PC-9 (cell line): ENCODE results near the gene WRAP73. TPM values are rescaled to one million over a fixed set of nuclear protein-coding genes. Genes with fewer than 3 reads are reported as not detected.

Source experiments
- BruUV-seq: library from RNA; stranded (reverse); fragments of 400-500 nt; replicated peaks from 2 replicates; lab custom pipeline; 2021; lab: Mats Ljungman, UMichigan
- CTCF ChIA-PET: fragments of 300-600 bp; sonication (Branson Sonifier 250); formaldehyde crosslinking; loops from one replicate; lab custom pipeline; 2022; ENCODE audit warnings: antibody characterized with exemption; lab: Charles Lee
- POLR2A ChIA-PET: fragments of 300-600 bp; sonication (Branson Sonifier 250); formaldehyde crosslinking; loops from one replicate; lab custom pipeline; 2022; ENCODE audit warnings: antibody characterized with exemption; ENCODE audit not compliant: unreplicated experiment; lab: Charles Lee
- DNase-seq, 2 experiments: peaks; one replicate each; pipeline versions ENCODE4 v3.0.0 to v3.0.0-alpha.2; 2015 to 2022; ENCODE audit warnings: mixed read lengths in 1 of 2
- H2AFZ ChIP-seq: fragments of 200-600 bp; sonication (generic); 2 replicates; pipeline ENCODE4 v1.8.1; 2017; ENCODE audit warnings: antibody characterized with exemption
- H3F3A ChIP-seq: fragments of 200-600 bp; sonication (generic); 2 replicates; pipeline ENCODE4 v1.8.1; 2017; ENCODE audit warnings: antibody characterized with exemption, mild to moderate bottlenecking, low read depth; ENCODE audit not compliant: insufficient read depth
- H3K27ac ChIP-seq: fragments of 200-600 bp; sonication (generic); 2 replicates; pipeline ENCODE4 v1.6.1; 2016; ENCODE audit warnings: mixed run types
- H3K27me3 ChIP-seq: fragments of 200-600 bp; sonication (generic); 2 replicates; pipeline ENCODE4 v1.6.1; 2016; ENCODE audit warnings: low read depth, mixed run types; ENCODE audit not compliant: insufficient read depth
- H3K36me3 ChIP-seq: fragments of 200-600 bp; sonication (generic); 2 replicates; pipeline ENCODE4 v1.6.1; 2016; ENCODE audit warnings: low read depth, mixed run types
- H3K4me1 ChIP-seq: fragments of 200-600 bp; sonication (generic); replicated peaks from 2 replicates; pipeline ENCODE4 v1.6.1; 2016; ENCODE audit warnings: mixed run types; ENCODE audit not compliant: insufficient read depth
- H3K4me2 ChIP-seq: fragments of 200-600 bp; sonication (generic); 2 replicates; pipeline ENCODE4 v1.6.1; 2017; ENCODE audit warnings: mixed run types
- H3K4me3 ChIP-seq: fragments of 200-600 bp; sonication (generic); 2 replicates; pipeline ENCODE4 v1.6.1; 2016; ENCODE audit warnings: mixed run types
- H3K79me2 ChIP-seq: fragments of 200-600 bp; sonication (generic); 2 replicates; pipeline ENCODE4 v1.6.1; 2017; ENCODE audit warnings: low read depth, mixed run types
- H3K9me2 ChIP-seq: fragments of 200-600 bp; sonication (generic); 2 replicates; pipeline ENCODE4 v1.8.1; 2017; ENCODE audit warnings: mild to moderate bottlenecking; ENCODE audit not compliant: insufficient read depth
- H3K9me3 ChIP-seq: fragments of 200-600 bp; sonication (generic); 2 replicates; pipeline ENCODE4 v1.8.1; 2016; ENCODE audit warnings: low read depth; ENCODE audit not compliant: insufficient read depth
- H4K20me1 ChIP-seq: fragments of 200-600 bp; sonication (generic); 2 replicates; pipeline ENCODE4 v1.8.1; 2017; ENCODE audit not compliant: insufficient read depth
- CTCF ChIP-seq: fragments of 200-600 bp; sonication (generic); conservative IDR thresholded peaks from 2 replicates; pipeline ENCODE4 v1.6.1; 2017; ENCODE audit warnings: mixed run types, antibody characterized with exemption, mild to moderate bottlenecking, moderate library complexity
- EZH2 ChIP-seq: fragments of 200-600 bp; sonication (generic); IDR thresholded peaks from 2 replicates; pipeline ENCODE4 v1.8.0; 2017; ENCODE audit warnings: antibody characterized with exemption, low read depth
- intact Hi-C: fragments of 100-400 bp; cut with micrococcal nuclease; formaldehyde crosslinking; loops from one replicate; pipeline ENCODE4 v1.10.0; 2022; ENCODE audit not compliant: unreplicated experiment
- total RNA-seq: library from RNA; stranded (reverse); gene quantifications from 2 replicates; pipeline ENCODE4 v1.2.3, GENCODE V29; 2021

The WRAP73 gene
- total RNA-seq, 1 experiment from 2014 or later, result 25.5 TPM

DNA sequence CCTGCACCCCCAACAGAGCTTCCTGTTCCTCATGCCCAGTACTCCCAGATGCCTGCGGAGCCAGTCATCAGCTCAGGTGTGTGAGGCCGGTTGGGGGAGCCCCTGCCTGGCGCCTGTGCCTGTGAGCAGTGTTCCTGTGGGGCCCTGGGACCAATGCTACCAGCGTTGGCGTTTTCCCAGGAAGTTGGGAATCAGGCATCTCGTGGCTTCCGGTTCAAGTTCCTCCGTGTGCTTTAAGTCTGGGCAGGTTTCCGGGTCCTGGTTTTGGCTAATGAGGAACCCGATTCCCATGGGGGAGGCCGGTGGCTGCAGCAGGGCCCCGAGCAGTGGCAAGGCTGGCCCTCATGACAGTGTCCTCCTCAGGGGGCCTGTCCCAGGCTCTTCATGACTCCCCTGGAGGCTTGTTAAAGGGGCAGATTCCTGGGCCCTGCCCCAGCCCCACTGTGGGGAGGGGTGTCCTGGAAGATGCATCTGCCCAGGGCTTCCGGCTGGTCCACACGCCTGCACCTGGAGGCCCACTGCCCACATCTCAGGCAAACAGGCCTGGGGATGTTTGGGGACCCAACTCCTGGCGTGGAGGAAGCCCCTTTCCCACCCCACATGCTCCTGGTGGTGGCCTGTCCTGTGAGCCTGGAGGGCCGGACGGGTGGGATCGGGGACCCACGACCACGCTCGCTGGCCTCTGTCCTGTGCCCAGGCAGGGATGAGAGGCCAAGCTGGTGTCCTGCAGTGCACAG is 28.6 kb upstream of the WRAP73 start:
- Histone ChIP-seq H3K27ac (no peak overlapping the region), H3K4me3 (no peak overlapping the region), H2AFZ (no peak overlapping the region), H3K36me3 (no peaks in the 10 kb centered on the region), H3K4me2 (no peak overlapping the region), H3K27me3 (0 out of 2 replicates have a peak, but pooled peaks cover 3% of the 10 kb centered on the region), H4K20me1 (no peaks in the 10 kb centered on the region), H3K9me2 (no peaks in the 10 kb centered on the region), H3K9me3 (no peaks in the 10 kb centered on the region), H3K4me1 (peaks cover 5% of the 10 kb centered on the region), H3F3A (no peaks in the 10 kb centered on the region), H3K79me2 (no peaks in the 10 kb centered on the region)
- no peak for TF ChIP-seq EZH2
- no peak for TF ChIP-seq CTCF
- intact Hi-C loops, result no loop called here
- DNase-seq, result peak in 1 of 2 experiments; percentile 45
- ChIA-PET CTCF (no interaction called here), POLR2A (no interaction called here)
- no TSS peak for BruUV-seq

DNA sequence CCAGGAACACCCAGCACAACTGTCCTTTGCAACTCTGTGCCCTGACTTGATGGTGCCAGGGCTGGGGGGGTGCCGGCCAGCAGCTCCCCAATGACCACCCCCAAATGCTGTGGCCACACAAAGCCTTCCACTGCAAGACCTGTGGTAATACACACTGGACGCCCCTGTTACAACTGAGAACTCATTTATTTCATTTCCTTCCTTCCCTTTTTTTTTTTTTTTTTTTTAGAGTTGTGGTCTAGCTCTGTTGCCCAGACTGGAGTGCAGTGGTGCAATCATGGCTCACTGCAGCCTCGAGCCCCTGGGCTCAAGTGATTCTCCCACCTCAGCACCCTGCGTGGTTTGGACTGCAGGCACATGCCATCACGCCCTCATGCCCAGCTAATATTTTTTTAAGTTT is 27.6 kb upstream of the WRAP73 start:
- H4K20me1 ChIP-seq, result no peaks in the 10 kb centered on the region
- TF ChIP-seq EZH2 (no peak), CTCF (no peak)
- no peaks in the 10 kb centered on the region for H3K36me3 ChIP-seq
- no peak overlapping the region for H3K4me3 ChIP-seq
- H3K9me3 ChIP-seq, result no peaks in the 10 kb centered on the region
- H3K27me3 ChIP-seq, result no peaks in the 10 kb centered on the region
- ChIA-PET CTCF (no interaction called here), POLR2A (interaction anchor here (0.6 kb wide), 1 partner anchor 1747 kb away, joined by 4 read pairs; no protein-coding TSS in a partner anchor)
- H2AFZ ChIP-seq, result no peak overlapping the region
- no peak overlapping the region for H3K4me2 ChIP-seq
- H3K27ac ChIP-seq, result no peak overlapping the region
- H3F3A ChIP-seq, result no peaks in the 10 kb centered on the region
- no peaks in the 10 kb centered on the region for H3K79me2 ChIP-seq
- H3K9me2 ChIP-seq, result no peaks in the 10 kb centered on the region
- BruUV-seq, result no TSS peak
- H3K4me1 ChIP-seq, result peaks cover 5% of the 10 kb centered on the region
- intact Hi-C loops, result no loop called here
- DNase-seq, result no peak

GRCh38 chr1:3676581-3677470 is 26.9 kb upstream of the WRAP73 start:
- POLR2A ChIA-PET, result interaction anchor here (0.6 kb wide), 1 partner anchor 1748 kb away, joined by 4 read pairs; no protein-coding TSS in a partner anchor
- Histone ChIP-seq H3K4me2 (no peak overlapping the region), H3K79me2 (no peaks in the 10 kb centered on the region), H2AFZ (no peak overlapping the region), H3K27ac (no peak overlapping the region), H3K27me3 (no peaks in the 10 kb centered on the region), H3F3A (no peaks in the 10 kb centered on the region; the same call in 1 of the 2 replicates), H3K36me3 (no peaks in the 10 kb centered on the region), H4K20me1 (no peaks in the 10 kb centered on the region; the same call in 1 of the 2 replicates), H3K9me3 (no peaks in the 10 kb centered on the region), H3K4me3 (no peak overlapping the region), H3K4me1 (peaks cover 5% of the 10 kb centered on the region), H3K9me2 (no peaks in the 10 kb centered on the region)
- BruUV-seq, result no TSS peak
- no peak for DNase-seq
- intact Hi-C loops, result no loop called here
- CTCF ChIA-PET, result interaction anchor here (0.7 kb wide), 1 partner anchor 194 kb away, joined by 3 read pairs; no protein-coding TSS in a partner anchor
- TF ChIP-seq EZH2 (no peak), CTCF (no peak)
